HCEC 1CT (cell line): ENCODE results near the gene SLC15A4.
A peak's percentile ranks its signal among the peaks of the same experiment; 100 is the strongest.

Source experiments
- DNase-seq: peaks from one replicate; pipeline ENCODE4 v3.0.0-alpha.2; 2017

Gene SLC15A4

DNA sequence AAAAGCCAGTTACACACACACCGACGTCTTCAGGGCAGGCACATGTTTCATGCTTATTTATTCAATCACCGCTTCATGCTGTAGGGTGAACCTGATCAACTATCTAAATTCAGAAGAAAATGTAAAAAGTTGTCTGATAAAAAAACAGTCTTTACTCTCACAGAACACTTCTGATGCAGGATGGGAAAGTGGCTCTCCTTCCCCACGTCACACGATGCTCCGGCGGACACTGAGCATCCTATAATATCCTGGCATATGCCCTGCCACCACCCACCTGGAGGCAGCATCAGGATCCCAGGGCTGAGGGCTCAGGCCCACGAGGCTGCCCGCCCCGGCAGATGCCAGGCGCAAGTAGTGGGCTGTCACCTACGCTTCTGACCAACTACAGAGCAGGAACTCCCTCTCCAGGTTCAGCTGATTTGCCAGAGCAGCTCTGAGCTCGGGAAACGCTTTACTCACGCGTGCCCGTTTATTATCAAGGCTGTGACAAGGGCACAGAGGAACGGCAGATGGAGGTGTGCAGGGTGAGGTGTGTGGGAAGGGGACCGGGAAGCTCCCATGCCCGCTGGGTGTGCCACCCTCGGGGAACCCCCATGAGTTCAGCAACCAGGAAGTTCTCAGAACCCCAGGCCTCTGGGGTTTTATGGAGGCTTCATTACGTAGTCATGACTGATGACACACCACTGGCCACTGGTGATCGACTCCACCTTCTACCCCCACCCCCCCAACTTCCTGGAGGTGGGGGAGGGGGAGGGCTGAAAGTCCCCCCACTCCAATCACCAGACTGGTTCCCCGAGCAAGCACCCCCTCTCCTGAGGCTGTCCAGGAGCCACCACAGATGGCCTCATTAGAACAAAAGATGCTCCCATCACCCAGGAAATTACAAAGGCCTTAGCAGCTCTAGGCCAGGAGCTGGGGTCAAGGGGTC lies 32.1 kb downstream of the SLC15A4 start:
- DNase-seq = no peak

DNA sequence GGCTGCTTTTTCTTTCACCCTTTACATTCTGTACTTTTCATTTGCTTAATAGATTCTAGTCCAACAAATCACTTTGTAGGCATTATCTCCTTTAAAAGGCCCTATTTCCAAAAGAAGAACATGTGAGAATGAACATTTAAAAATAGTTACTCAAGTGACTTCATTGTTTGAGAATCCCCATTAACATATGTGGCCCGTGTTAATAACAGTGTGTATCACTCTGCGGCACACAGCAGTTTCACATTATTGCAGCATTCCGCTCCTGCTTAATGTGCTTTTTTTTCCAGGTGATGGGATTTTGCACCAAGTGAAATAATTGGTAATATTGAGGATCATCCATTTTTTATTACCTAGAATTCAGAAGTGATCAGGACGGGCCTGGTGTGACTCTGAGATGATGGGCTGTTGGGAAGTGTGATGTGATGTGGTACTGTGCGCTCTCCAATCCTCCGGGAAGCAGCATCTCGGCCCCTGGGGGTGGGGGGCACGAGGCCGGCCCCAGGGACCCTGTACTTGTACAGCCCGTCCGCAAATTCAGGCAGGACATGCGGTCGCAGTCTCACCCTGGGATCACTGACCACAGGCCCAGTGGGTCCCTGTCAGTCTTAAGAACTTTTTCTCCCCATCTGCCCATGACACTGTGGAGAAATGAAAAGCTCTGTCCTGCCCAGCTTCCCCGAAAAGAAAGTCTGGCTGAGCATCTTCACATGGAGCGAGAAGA lies 32.9 kb downstream of the SLC15A4 start:
- no peak for DNase-seq

DNA sequence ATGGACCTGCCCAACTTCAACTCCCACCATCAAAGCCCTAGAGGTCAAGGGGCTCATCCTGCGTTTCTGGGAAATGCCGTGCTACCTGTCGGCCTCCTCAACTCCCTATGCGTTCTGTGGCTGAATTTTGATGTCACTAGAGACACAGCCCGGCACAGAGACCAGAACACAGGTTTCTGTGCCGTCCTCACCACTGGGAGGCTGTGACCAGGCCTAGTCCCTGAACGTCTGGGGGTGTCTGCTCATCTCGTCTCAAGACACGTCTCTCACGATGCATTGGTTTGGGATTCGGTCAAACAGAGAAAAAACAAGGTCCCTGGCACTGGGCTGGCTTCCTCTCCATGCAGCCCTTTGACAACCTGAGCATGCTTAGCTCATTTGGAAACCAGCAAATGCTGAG lies 33.5 kb downstream of the SLC15A4 start:
- no peak for DNase-seq

DNA sequence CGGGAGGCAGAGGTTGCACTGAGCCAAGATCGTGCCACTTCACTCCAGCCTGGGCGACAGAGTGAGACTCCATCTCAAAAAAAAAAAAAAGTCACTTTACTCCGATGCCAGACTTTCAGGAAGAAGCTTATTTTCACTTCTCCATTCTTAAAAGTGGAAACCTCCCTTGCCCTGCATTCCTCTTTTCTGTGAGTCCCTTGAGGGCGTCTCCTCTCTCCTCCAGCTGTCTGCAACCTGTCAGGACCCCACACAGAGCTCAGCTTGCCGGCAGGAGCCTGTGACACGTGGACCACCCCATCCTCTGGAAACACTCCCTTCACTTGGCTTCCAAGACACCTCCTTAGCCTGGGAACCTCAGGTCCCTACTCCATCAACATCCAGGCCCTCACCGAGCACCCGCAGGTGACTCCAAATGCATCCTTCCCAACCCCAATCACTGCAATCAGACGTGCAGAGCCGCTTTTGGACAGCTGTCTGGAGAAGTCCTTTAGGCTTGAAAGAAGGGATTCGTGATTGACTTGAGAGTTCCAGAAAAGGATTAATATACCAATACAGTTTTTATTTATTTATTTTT lies 34.3 kb downstream of the SLC15A4 start:
- no peak for DNase-seq

DNA sequence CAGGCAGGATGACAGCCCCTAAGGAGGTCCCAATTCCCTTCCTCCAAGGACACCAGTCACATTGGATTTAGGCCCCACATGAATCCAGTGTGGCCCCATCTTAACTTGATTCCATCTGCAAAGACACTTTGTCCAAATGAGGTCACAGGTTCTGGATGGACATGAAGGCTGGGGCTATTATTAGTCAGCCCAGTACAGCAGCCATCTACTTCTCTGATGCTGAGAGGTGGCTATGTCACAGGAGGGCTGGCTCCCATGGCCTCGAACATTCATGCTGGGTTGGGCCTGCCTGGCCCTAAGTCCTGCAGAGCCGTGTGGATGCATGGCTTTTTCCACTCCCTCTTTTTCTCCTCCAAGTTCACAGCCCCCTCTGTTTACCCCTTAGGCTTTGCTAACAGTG lies 35.9 kb downstream of the SLC15A4 start:
- DNase-seq = no peak

DNA sequence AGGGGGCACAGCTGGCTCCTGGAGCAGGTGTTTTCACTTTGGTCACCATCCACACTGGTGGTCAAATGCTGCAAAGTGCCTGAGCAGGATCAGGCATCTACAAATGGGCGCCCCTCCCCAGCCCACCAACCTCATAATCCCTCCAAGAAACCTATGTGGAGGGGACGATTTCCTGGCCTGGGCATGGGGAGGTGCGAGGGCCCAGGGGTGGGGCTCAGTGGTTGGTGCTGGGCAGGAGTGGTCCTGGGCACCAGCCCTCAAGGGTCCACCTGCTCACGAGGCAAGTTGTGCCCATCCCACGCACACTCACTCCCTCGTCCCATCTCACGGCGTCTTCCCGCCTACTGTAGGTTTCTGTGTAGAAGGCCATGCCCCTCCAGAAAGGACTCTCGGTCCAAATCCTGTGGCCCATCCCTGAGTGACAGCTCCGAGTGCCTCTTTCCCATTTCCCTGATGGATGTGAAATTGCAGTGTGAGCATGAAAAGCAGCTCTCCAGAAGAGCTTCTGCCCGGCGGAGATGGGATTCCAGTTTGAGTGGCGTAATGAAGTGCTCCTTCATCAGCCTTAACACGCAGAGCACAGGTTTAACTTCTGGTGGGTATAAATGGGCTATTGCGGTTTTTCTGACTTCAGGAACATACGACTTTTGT lies 36.9 kb downstream of the SLC15A4 start:
- no peak for DNase-seq

DNA sequence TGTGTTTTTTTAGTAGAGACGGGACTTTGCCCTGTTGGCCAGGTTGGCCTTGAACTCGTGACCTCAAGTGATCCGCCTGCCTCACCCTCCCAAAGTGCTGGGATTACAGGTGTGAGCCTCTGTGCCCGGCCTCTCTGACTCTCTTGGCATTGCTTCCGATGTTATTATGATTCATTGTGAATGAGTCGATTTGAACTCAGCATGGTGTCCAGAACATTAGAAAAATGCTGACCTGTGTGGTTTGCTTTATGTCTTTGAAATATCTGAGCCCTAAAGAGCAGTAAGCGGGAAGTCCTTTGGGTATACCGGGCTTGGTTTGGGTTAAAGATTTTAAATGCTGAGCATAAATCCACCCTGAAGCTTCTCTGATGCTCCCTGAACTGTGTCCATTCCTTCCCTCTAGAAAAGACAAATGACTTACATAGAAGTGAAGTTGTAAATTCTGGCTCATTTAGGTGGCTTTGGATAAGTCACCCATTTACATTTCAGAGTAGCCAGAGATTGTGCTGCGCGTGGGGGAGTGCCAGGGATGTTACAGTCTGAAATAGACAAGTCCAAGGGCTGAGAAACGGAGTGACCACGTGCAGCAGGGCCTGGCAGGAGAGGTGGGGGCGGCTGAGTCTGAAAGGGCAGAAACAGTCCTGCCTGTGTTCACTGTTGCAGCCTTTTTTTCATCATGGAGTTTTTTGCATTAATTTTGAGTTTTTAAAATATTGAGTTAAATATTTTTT lies 39.6 kb downstream of the SLC15A4 start:
- peak; percentile 15 for DNase-seq

DNA sequence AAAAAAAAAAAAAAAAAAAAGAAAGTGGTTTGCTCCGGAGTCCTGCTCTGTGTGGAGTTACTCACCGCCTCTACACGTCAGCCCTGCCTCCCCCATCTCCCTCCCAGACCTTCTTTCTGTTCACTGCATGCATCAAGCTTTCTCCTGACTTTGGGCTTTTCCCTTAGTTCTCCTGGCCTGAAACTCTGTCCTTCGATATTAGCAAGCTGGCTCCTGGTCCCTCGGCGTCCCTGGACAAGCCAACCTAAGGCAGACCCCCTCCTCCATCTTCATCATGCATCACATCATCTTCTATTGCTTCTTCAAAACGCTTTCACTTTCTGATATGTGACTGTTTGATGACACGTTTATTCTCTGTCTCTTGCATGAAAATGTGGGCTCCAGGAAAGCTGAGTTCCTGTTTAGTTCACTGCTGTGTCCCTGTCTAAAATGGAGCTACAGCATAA lies 40.6 kb downstream of the SLC15A4 start:
- peak; percentile 47 for DNase-seq

DNA sequence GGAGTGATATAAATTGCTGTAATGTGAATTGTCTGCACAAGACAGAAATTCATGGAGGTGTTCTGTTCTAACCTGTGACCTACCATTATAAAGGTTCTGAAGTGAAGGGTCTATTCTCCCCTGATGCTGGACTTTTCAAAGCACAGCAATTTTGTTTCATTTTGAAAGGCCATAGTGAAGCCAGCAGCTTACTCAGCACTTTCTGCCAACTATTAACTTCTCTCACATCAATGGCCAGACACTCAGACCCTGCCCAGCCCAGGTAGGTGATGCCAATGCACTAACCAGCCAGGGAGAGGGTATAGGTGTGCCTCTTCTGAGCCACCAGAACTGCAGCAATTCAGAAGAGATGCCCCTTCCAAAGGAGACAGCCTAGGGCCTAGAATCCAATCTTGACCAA lies 43.9 kb downstream of the SLC15A4 start:
- no peak for DNase-seq

DNA sequence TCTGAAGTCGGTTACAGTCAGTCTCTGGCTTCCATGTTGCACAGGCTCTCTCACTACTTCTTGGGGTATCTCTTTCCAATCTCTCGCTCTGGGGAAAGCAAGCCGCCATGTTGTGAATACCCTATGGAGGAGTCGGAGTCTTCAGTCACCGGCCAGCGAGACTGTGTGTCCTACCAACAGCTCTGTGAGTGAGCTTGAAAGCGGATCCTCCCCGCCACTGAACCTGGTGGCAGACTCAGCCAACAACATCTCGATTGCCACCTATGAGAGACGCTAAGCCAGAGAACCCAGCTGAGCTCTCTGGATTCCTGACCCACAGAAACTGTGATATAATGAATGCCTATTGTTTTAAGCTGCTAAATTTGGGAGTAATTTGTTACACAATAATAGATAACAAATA lies 51.5 kb downstream of the SLC15A4 start:
- DNase-seq = no peak

DNA sequence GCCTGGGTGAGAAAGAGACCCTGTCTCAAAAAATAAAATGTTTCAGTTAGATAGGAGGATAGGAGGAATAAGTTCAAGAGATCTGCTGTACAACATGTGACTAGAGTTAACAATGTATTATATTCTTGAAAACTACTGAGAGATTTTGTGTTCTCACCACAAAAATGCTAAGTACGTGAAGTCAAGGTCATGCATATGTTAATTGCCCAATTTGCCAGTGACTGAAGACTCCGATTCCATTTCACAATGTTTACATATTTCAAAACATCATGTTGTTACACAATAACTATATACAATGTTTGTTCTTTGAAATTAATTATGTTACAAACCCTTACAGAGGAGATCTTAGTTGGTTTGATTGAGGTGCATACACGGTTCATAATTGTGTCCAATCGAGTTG lies 52.1 kb downstream of the SLC15A4 start:
- DNase-seq = peak; percentile 52

DNA sequence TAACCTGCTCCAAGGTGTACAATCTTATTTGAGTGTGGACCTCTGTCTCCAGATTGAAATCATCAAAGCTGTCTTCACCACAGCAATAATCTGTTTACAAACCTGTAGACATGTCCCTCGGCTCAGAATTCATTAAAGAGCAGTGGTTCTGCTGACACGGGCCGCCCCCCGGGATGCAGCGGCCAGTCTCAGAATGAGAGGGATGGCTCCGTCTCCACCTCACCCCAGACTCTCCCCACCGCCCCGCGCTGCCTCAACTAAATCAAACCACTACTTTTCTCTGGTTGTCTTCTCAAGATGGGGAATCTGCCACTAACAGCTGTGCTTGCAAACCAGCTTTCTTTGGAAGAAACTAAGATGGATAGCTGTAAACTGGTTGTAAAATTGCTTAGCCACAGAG lies 56.2 kb downstream of the SLC15A4 start:
- no peak for DNase-seq

DNA sequence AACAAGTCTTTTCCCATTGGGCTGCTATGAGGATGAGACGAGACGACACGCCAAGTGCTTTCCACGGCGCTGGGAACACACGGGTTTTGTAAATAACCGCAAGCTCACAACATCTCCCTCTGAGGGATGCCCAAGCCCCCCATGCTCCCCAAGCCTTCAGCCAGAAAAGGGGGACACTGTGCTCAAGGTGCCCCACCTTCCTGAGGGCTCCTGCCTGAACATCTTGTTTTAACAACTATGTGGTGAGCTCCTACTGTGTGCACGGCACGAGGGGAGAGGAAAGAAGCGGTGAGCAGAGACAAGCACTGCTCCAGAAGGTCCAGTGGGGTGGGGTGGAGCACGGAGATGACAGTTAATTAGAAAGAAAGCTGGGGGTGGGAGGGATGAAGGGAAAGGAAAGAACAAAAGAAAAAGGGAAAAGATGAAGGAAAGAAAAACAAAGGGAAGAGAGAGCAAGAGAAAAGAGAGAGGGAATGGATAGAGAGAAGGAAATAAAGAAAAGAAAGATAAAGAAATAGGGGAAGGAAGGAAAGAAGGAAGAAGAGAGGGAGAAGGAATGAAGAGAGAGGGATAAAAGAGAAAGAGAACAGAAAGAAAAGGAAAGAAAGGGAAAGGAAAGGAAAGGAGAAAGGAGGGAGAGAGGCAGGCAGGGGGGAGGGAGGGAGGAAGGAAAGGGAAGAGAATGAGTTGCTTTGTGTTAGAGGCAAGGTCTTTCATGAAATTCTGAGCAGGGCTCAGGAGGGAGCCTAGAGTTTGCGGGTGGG lies 56.8 kb downstream of the SLC15A4 start:
- DNase-seq = no peak

DNA sequence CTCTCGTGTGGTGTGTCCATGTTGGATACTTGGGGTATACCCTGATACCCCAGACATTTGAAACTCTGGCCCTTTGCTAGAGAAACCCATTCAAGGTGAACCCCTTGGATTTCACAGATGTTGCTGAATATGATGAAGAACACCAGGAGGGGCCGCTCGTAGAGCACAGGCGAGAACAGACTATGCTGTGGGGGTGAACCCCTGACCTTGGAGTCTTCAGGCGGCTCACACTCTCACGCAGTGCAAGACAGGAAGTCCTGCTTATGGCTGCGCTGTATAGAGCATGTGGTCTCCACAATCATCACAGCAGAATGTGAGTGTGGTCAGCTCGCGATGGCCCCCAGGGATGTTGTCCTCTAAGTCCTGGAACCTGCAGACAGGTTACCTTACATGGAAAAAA lies 60.4 kb downstream of the SLC15A4 start:
- no peak for DNase-seq

DNA sequence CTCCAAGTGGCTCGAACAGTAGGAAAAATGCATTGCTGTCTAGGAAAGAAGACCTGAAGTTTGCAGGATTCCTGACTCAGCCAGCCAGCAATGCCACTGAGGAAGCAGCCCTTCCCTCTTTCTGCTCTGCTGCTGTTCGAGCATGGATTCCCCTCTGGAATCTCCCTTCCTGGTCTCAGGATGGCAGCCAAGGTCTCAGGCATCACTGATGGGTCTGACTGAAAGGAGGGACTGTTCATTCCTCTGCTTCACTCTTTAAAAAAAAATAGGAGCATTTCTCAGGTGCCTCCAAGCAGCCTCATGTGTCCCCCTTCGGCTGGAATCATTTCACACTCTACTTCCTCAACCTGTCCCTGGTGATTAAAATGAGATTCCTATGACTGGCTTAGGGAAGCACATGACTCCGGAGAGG lies 62.4 kb downstream of the SLC15A4 start:
- DNase-seq = no peak

DNA sequence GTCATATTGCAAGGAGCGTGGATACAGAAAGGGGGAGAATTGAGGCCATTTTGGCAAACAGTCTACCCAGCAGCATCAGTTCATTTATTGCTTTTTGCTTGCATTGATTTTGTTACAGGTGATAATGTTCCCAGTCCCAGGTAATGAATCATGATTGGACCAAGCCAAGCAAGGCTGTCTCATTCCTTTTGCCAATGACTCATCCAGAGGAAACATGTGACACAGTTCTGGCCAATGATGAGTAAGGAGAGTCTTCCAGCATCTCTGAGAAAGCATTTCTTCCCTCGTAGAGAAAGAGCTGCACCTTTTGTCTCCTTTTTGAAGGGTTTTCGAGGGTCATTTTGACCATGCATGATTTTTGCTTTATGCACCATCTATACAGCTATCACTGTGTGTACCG lies 68.2 kb downstream of the SLC15A4 start:
- DNase-seq = no peak

DNA sequence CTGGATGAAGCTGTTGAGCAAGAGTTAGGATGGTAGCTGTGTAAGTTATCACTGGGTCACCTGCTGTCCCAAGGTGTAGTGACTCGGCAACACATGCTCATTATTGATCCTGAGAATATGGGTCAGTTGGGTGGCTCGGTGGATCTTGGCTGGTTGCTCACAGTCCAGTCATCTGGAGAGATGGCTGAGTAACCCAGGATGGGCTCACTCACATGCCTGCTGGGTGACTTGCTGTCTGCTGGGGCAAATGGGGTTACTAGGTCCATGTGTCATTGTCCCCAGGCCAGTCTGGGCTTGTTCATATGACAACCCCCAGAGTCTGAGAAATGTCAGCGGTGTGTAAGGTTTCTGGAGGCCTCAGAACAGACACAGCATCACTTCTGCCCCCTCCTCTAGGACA lies 69.5 kb downstream of the SLC15A4 start:
- no peak for DNase-seq

DNA sequence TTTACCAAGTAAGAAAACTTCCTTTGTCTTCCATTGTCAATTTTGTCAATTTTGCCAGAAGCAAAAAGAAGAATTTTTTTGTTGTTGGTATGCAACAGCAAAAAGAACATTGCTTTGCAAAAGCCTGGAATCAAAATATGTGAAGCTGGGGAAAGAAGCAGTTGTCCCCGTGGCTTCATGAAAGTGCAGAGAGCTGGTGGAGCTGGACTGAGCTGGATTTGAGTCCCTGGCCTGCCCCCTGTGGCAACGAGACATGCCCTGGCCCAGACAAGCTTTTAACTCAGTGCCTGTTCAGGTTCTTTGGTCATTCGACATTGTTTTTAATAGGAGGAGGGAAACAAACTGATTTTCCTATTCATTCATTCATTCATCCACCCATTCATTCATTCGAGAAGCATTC lies 70.3 kb downstream of the SLC15A4 start:
- no peak for DNase-seq

DNA sequence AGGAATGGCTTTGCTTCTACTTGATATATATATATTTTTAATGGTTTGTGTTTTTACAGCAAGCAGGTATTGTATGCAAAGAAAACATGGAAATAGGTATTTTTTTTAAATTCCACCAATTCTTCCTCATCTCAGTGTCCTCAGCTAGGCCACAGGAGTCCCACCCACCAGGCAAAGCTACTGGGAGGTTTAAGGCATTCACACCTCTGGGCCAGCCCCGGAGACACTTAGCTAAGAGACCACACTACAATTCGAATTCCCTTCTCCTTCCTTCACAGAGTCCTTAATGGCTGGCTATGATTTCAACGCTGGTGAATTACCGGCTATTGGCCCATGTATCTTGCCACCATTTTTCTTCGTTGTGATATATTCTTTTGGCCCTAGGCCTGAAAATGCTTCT lies 71.4 kb downstream of the SLC15A4 start:
- DNase-seq = no peak

DNA sequence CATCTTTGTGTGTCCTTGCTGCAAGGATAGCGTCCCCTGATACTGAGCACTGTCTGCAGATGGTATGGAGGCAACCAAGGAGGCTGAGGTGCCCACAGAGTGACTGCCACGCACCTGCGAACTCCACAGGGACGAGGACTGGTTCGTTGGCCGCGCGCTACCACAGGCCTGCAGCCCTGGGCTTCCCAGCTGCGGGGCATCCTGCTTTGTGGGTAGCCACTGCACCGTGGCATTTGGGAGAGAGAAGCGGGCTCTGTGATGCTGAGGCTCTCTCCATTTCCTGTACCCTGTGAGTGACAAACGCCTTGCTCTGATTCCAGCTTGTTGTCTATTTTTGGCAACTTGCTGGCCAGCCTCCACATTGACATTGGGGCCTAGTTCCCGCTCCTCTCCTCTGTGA lies 76.3 kb downstream of the SLC15A4 start:
- no peak for DNase-seq

DNA sequence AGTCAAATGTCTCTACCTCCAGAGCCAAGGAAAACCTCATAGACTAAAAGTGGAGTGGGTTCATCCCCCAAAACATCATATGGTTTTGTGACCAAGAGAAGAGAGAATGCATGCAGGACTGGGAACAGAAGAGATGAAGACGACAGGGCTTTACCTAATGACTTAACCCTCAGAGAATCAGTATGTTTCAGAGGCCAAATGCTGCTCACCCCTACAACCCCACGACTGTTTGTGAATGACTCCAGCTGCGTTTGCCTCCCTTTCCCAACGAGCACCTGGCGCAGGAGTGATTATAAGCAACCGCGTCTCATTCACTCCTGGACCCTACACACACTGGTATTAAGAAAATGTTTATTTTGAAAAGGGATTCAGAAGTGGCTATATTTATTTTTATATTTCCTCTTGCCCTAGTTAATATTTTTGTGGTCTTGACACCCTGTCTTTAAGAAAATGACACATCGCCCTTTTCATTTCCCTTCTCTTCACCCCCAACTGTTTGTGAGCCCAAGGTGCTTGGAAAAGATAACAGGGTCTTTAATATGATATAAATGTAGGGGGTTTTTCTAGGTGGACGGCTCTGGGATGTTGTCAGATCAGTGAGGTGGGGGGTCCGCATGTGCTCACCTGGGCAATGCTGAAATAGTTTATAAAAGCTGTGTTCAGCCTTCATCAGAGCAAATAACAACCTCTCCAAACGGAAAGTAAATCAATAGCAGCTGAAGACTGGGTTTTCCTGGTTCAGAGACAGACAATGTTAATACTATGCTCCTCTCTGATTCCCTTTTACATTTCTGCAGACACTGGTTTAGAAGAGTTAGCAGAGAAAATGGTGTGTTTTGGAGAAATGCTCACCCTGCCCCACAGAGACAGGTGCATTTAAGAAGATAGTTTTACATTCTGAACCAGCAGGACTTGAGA lies 77.7 kb downstream of the SLC15A4 start:
- DNase-seq = no peak
